Mononuclear cell (primary cell): Measurements from ENCODE around the gene ODR4. TPM values are rescaled to one million over a fixed set of nuclear protein-coding genes. Genes with fewer than 3 reads are reported as not detected.
"Not testable (repeated sequence)": the region's sequence is repeated elsewhere in the genome, so short reads cannot be mapped to it uniquely, and the experiment has no call there.

Experiments used
- H3K27me3 ChIP-seq: 2 replicates; pipeline ENCODE4 v1.6.0; 2011; ENCODE audit warnings: low read length, control low read depth; ENCODE audit not compliant: insufficient read depth
- H3K4me1 ChIP-seq: 2 replicates; pipeline ENCODE4 v1.5.1; 2011; ENCODE audit warnings: mild to moderate bottlenecking, low read length, control low read depth; ENCODE audit not compliant: insufficient read depth
- H3K4me3 ChIP-seq: 2 replicates; pipeline ENCODE4 v1.5.1; 2011; ENCODE audit warnings: mild to moderate bottlenecking, low read length, moderate library complexity
- H3K9me3 ChIP-seq: 2 replicates; pipeline ENCODE4 v1.5.1; 2011; ENCODE audit warnings: low read depth, mild to moderate bottlenecking, control low read depth, low read length
- total RNA-seq: library from RNA; depleted of rRNA; stranded (reverse); fragments of >200 nt; gene quantifications from one replicate; pipeline ENCODE4 v1.2.3, GENCODE V29; 2012

Gene ODR4
- 27.6 TPM for total RNA-seq

DNA sequence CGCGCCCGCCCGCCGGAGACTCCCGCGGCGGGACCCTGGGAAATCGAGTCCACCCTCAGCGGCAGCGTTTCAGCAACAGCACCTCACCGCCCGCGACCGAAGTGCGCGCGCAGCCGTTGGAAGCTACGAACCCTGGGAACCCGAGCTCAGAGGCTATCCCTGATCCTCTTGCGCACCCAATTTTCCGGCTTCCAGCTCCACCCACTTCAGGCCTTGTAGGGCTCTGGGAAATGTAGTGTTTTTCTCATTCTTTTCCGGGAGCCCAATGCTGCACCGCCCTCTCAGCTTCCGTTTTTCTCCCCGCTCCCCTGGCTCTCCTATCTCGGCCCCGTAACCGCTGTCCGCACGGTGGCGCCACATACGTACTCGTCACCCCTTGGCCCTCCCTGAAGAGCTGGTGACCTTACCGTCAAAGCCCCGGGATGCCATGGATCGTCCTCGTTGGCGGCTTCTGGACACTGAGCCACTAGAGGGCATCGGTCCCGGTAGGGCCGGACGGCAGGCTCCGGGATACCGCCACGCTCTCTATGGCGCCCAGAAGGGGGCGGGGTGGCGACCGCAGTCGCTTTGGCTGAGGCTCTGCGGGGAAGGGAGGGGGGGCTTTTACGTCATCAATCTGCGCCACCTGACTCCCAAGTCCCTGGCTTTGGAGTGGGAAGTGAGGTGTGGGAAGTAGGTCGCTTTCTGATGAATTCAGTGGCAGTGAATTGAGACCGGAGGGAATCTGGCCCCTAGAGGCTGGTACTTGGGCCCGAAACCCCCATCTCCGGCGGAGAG, at the start of gene ODR4, which contains the start of gene TPR:
Gene ODR4 (plus strand): TSS at position 687 of the 777 bp plus-strand sequence. CDS start 3,948 bp downstream, outside the sequence.
Gene TPR (minus strand): TSS at position 102 of the 777 bp plus-strand sequence. CDS start 225 bp downstream, outside the sequence.
- Histone ChIP-seq H3K27me3 (no peaks in the 10 kb centered on the region), H3K4me1 (peaks cover 17% of the 10 kb centered on the region), H3K9me3 (no peaks in the 10 kb centered on the region), H3K4me3 (peak within 1 kb of the TSS; percentile 99)

DNA sequence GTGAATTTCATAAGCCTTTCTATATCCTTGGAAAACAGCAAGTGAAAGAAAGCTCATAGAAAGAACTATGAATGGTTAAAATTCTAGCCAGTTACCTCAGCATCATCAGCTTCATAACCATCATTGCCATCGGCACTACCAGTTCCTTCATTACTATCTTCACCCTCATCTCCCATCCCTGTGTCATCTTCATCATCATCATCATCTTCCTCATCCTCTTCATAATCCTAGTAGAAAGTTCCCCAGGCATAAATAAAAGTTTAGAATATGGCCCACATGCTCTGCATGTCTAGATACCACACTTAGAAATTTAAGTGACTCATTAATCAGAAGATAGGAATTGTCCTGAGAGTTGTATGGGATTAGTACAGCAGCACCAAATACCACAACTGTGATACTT, 49.6 kb upstream of the ODR4 start:
- Histone ChIP-seq H3K27me3 (no peaks in the 10 kb centered on the region), H3K4me1 (no peaks in the 10 kb centered on the region), H3K9me3 (no peaks in the 10 kb centered on the region), H3K4me3 (no peak overlapping the region)

DNA sequence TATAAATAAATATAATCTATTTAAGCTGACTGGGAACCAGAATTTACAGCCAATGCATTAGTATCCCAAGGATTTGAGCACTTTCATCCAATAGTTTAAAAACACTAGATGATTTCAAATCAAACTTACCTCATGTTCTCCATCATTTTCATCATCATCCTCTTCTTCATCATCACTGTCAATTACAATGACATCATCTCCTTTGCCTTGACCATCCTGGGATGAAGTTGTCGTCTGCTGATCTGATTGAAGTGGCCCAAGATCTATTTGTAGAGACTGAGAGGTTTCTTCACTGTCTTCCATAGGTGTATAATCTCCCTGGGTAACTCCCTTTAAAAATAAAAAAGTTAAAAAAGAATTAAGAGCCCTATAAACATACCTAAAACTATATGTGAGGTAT, 48.3 kb upstream of the ODR4 start:
- Histone ChIP-seq H3K4me3 (no peak overlapping the region), H3K4me1 (no peaks in the 10 kb centered on the region), H3K9me3 (no peaks in the 10 kb centered on the region), H3K27me3 (no peaks in the 10 kb centered on the region)

GRCh38 chr1:186330758-186331157, 44.9 kb upstream of the ODR4 start:
- H3K9me3 ChIP-seq: no peaks in the 10 kb centered on the region
- H3K4me1 ChIP-seq: no peaks in the 10 kb centered on the region
- no peaks in the 10 kb centered on the region for H3K27me3 ChIP-seq
- H3K4me3 ChIP-seq: no peak overlapping the region

GRCh38 chr1:186337554-186337953, 38.1 kb upstream of the ODR4 start:
- no peaks in the 10 kb centered on the region for H3K9me3 ChIP-seq
- no peak overlapping the region for H3K4me3 ChIP-seq
- no peaks in the 10 kb centered on the region for H3K27me3 ChIP-seq
- no peaks in the 10 kb centered on the region for H3K4me1 ChIP-seq

- no peak overlapping the region for H3K4me3 ChIP-seq
- no peaks in the 10 kb centered on the region for H3K4me1 ChIP-seq
- H3K9me3 ChIP-seq: no peaks in the 10 kb centered on the region
- no peaks in the 10 kb centered on the region for H3K27me3 ChIP-seq
These were observed 34.9 kb upstream of the ODR4 start for GRCh38 chr1:186340772-186341171.

GRCh38 chr1:186347837-186348691, 27.6 kb upstream of the ODR4 start:
- H3K4me3 ChIP-seq, H3K4me1 ChIP-seq, H3K27me3 ChIP-seq, H3K9me3 ChIP-seq: not testable (repeated sequence)

DNA sequence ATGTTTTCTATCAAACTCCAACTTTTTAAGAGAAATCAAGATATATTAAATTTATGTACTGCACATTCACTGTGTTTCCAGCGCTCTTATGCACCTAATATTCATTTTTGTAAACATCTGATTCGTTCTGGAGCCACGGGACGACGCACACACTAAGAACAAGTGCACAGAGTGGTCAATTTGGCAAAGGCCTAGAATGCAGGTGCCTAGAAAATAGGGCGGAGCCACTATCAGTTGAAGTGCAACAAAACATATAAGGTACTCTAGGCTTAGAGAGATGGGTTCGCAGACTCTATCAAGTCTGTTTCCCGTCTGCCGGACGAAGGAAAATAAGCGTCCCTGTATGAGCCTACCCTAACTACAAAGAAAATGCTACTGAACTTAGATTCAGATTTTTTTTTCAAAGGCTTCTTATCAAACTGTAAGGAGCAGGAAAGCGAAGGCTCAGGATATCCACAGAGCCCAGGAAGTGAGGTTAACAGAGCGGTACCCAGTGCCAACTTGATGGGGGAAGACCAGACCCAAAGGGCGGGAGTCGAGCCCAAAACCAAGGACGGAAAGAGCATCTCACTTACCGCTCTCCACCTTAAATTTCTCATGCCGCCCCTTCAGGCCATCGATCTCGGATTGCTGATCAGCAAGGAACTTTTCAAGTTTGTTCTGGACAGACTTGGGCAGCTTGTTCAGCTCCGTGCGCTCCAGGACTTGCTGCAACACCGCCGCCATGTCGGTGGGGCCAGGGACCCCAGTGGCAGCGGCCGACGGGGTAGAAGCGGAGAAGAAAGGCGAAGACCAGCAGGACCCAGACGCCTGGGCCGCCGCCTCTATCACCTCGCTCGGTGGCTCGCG, 1.1 kb upstream of the ODR4 start:
- Histone ChIP-seq H3K9me3 (no peaks in the 10 kb centered on the region), H3K4me1 (peaks cover 17% of the 10 kb centered on the region), H3K4me3 (peak overlapping the region; percentile 99), H3K27me3 (no peaks in the 10 kb centered on the region)

DNA sequence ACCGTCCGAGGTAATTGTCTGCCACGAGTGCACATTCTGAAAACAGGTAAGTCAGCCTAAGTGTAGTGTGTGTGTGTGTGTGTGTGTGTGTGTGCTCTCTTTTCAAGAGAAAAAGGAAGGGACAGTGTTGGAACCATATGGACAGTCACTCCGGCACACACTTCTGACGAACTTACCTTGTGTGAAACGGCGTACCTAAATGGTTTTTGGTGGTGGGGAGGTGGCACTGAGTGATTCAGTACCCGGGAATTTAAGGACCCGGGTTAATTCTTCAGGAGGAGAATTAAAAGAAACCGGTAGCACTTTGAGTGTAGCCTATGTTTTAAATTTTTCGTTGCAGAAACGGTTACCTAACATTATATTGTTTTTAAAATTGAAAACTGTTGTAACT, 286 bp downstream of the ODR4 start:
- H3K4me3 ChIP-seq: peak overlapping the region; percentile 99
- H3K9me3 ChIP-seq: no peaks in the 10 kb centered on the region
- no peaks in the 10 kb centered on the region for H3K27me3 ChIP-seq
- peaks cover 17% of the 10 kb centered on the region for H3K4me1 ChIP-seq

DNA sequence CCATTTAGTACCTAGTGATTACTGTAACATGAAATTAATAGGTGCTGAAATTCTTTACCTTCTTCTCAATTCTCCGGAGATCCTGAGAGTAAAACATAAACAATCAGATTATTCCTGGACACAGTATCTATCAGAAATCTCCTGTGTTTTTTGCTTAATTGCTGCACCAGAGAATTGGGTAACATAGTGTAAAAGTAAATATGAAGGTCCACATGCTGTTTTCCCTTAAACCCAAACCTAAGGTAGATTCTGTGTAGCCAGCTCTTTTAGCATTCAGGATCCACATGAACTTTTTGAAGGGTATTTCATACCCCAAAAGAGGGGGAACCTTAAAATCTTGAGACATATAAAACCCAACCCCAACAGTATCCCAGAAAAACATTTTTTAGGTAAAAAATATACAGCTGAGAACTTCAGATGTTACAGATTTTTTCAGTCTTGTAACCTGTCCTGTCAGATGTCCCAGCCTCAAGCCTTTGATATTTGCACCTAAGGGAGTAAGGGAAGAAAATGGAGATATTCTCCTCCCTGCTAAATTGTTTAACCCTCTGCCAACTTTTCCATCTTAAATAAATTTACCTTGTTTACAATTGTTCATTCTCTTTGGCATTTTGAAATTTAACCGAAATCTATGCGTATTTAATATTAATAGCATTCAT, 11.2 kb downstream of the ODR4 start:
- Histone ChIP-seq H3K27me3 (no peaks in the 10 kb centered on the region), H3K4me1 (no peaks in the 10 kb centered on the region), H3K9me3 (no peaks in the 10 kb centered on the region), H3K4me3 (no peak overlapping the region)

DNA sequence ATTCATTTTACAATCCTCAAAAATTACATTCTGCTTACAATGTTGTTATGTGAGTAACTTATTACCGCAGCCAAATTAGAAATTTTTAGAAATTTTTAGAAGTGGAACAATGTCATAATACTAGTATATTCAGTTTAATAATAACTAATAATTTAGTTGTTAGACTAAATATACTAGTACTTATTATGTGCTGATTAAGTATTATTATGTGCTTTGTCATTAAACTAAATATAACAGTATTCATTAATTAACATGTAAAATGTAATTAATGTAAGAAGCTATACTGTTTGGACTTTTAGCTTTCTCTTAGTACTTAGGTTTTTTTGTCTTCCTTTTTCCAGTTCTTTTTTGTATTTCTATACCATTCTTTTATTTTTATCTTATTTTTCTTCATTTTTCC, 15.3 kb downstream of the ODR4 start:
- Histone ChIP-seq H3K9me3 (no peaks in the 10 kb centered on the region), H3K27me3 (no peaks in the 10 kb centered on the region), H3K4me3 (no peak overlapping the region), H3K4me1 (no peaks in the 10 kb centered on the region)

DNA sequence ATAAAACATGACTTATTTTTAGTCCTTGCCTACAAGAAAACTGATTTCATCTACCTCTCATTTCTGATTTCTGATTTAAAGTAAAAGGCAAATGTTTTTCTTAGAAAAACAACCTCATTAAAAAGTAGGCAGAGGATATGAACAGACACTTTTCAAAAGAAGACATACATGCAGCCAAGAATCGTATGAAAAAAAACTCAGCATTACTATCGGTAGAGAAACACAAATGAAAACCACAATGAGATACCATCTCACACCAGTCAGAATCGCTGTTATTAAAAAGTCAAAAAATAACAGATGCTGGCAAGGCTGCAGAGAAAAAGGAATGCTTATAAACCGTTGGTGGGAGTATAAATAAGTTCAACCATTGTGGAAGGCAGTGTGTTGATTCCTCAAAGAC, 16.2 kb downstream of the ODR4 start:
- H3K27me3 ChIP-seq: no peaks in the 10 kb centered on the region
- no peaks in the 10 kb centered on the region for H3K4me1 ChIP-seq
- no peaks in the 10 kb centered on the region for H3K9me3 ChIP-seq
- no peak overlapping the region for H3K4me3 ChIP-seq

- H3K4me1 ChIP-seq, H3K9me3 ChIP-seq, H3K27me3 ChIP-seq, H3K4me3 ChIP-seq: not testable (repeated sequence)
These were observed 17.1 kb downstream of the ODR4 start for GRCh38 chr1:186392711-186393110.

DNA sequence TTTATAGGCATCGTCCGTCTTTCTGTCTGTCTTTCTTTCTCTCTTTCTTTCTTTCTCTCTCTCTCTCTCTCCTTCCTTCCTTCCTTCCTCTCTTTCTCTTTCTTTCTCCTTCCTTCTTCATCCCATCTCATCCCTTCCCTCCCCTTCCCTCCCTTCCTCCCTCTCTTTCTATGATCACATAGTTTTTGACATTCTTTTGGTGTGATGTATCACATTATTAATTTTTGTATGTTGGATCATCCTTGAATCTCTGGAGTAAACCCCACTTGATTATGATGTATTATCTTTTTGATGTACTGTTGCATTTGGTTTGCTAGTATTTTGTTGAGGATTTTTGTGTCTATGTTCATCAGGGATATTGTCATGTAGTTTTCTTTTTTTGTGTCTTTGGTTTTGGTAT, 25.8 kb downstream of the ODR4 start:
- H3K4me1 ChIP-seq, H3K9me3 ChIP-seq, H3K4me3 ChIP-seq, H3K27me3 ChIP-seq: not testable (repeated sequence)
